ENCODE results near the gene EEF1E1.
A peak's percentile ranks its signal among the peaks of the same experiment; 100 is the strongest.

Gene EEF1E1

DNA sequence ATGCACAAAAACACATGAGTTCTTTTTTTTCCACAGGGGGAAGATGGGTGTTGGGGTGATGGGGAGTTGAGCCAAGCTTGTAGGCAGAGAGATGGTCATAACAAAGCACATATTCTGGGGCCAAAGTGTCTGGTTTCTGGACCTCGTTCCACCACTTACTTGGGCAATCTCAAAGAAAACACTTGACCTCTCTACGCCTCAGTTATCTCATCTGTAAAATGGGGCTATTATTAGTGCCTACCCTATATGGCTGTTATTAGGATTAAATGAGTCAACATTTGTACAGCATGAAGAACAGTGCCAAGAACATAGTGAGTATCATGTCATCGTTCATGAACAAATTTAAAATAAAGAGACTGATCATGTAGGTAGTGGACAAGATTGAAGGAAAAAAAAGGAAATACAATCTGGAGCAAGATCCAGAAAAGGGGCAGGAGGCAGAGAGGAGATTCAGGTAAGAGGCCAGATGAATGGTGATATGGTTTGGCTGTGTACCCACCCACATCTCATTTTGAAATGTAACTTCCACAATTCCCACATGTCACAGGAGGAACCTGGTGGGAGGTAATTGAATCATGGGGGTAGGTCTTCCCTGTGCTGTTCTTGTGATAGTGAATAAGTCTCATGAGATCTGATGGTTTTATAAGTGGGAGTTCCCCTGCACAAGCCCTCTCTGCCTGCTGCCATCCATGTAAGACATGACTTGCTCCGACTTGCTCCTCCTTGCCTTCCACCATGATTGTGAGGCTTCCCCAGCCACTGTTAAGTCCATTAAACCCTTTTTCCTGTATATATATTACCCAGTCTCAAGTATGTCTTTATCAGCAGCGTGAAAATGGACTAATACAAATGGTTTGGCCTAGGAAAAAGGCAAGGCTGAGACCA is 14.2 kb downstream of the EEF1E1 start:
- no peak for DNase-seq

DNA sequence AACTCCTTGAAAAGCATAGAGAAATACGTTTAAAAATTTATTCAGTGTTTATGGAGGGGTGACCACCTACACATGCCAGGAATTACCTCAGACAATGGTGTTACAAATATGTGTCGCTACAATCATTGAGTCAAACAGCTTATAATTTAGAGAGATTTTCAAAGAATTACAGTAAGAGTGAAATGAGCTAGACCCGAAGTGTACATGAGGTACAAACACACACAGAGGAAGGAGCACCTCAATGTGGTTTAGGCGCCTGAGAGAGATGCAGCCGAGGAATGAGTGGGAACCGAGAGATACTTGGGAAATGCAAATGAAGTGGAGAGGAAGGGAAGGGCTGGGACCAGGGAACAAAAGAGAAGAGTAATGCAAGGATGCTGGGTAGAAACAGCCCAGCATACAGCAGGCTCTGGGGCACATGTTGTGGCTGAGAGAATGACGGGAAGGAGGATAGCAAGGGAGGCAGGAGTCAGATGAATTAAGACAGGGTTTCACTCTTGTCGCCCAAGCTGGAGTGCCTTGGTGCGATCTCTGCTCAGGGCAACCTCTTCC is 15.5 kb downstream of the EEF1E1 start:
- DNase-seq, result no peak

DNA sequence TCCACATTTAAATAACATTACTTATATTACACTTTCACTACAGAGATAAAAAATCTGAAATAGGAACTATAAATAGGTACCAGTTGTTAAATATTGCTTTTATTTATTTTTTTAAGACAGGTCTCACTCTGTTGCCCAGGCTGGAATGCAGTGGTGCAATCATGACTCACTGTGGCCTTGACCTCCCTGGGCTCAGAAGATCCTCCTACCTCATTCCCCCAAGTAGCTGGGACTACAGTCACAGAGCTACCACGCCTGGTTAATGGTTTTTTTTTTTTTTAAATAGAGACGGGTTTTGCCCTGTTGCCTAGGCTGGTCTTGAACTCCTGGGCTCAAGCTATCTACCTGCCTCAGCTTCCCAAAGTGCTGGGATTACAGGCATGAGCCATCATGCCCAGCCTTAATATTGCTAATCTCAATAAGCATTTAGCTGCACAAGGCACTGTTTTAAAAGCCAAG is 17.3 kb downstream of the EEF1E1 start:
- DNase-seq, result no peak

- DNase-seq, result no peak
Measured at GRCh38 chr6:8084586-8084985, 17.8 kb downstream of the EEF1E1 start.

DNA sequence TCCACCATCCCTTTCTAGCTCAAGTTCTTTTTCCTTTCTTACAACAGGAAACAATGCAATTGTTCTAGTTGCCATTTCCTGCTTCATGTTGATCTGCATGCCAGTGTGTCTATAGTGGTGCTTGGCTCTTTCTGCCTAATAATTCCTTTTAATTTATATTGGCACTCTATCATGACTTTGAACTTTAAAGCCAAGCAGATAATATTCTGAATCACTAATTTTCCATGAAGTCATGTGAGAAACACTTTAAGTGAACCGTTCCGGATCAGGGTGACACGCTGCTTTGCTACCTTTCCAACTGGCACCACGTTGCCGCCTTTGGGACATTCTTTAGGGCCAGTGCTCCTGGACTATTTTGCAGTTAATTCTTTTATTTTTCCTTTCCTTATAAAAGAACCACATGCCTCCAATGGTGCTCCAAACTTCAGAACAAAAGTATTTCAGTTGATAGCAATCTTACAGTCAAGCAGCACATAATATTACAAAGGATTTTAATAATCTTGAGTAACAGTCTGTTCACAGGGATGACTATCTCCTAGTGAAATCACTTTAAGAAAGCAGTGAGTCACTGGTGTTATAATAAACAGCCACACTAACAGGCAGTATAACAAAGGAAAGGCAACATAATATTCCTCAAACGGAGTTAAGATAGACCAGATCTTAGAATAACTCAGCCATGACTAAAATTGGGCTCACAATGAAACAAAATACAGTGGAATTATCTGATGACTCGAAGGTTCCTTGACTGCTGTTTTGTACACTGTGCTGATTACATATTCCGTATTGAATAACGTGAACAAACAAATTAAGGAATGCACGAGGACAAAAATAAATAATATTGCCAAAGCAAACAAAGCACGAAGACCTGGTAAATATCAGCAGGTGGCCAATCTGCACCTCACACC is 19.1 kb downstream of the EEF1E1 start:
- no peak for DNase-seq

- no peak for DNase-seq
Measured at GRCh38 chr6:8082572-8082953, 19.8 kb downstream of the EEF1E1 start.

- no peak for DNase-seq
Measured at GRCh38 chr6:8080362-8081151, 21.8 kb downstream of the EEF1E1 start.

- no peak for DNase-seq
Measured at GRCh38 chr6:8079126-8079525, 23.2 kb downstream of the EEF1E1 start.

GRCh38 chr6:8077991-8078390 is 24.4 kb downstream of the EEF1E1 start:
- DNase-seq, result no peak

DNA sequence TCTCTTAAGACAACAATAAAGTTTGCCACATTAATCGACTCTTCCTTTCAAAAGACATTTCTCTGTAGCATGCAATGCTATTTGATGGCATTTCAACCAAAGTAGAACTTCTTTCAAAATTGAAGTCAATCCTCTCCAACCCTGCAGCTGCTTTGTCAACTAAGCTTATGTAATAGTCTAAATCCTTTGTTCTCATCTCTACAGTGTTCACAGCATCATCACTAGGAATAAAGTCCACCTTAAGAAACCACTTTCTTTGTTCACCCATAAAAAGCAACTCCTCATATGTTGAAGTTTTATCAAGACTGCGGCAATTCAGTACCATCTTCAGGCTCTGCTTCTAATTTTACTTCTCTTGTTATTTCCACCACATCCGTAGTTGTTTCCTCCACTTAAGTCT is 26.6 kb downstream of the EEF1E1 start:
- no peak for DNase-seq

DNA sequence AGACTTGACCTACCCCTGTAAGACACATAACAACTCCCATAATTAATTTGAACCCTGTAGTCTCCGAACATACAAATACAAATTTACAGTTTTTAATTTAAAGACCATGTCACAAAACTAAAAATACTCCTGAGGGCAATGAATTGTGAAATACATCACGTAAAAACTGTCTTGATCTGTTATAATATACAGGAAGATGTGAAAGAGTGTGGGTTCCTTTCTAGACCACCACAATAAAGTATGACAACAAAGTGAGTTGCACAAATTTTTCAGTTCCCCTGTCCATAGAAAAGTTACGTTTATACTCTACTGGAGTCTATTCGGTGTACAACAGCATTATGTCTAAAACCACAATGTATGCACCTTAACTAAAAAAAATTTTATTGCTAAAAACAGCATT is 27.2 kb downstream of the EEF1E1 start:
- DNase-seq, result no peak

DNA sequence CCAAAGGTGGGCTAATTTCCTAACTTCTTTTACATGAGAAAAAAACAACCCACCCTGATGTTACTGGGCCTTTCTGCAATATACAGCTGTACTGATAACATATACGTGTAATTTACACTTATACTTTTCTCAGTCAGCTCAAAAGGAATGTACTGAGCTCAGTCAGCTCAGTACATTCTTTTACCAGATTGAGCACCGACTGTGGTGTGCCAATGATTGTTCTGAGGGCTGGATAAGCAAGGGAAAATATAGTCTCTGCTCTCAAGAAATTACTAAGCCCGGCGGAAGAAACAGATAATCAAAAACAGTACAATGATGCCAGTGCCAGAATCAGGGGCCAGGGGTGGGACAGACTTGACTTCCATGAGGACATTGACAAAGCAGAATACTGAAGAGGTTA is 28.1 kb downstream of the EEF1E1 start:
- DNase-seq, result no peak

DNA sequence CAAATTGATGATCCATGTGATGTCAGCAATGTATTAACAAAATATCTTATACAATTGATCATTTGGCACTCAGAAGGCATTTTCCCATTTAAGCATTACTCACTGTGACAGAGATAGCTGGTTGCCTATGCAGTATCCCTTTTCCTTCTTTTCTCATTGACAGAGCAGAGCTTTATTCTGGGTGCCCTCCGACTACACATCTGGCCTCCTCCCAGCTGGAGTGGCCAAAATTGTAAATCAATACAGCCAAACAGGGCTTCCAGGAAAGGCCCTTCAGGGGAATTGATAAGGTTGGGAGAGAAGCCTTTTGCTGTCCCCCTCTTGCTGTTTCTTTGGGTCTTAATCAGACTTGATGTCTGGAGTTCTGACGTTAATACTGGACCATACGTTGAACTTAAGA is 28.6 kb downstream of the EEF1E1 start:
- no peak for DNase-seq

- no peak for DNase-seq
Measured at GRCh38 chr6:8070718-8071117, 31.6 kb downstream of the EEF1E1 start.

DNA sequence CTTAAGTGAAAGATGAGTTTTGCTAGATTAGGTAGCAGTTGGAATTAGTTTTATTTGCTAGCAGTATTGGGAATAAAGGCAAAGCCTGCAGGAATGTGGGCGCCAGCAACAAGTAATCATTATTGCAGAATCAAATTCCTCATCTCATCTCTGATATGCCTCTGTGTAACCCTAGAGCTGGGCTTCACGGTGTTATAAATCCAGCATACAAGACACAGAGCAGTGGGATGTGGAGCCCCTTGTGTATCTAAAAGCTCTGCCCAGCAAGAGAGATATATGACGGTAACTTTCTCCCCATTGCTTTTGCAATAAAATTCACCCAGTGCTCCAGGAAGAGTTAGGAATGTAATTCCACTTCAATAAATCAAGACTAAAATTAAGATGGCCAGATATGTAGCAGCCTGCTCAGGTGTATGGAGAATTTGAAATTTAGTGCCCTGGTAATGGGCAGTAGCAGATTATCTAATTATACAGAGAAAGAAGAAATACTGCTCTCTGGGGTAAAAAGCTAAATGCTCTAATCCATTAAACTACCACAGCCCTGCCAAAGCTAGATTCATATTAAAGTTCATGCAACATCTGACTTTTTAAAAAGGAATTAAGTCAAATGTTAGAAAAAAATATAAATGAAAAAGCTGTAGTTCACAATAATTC is 32.6 kb downstream of the EEF1E1 start:
- DNase-seq, result no peak

DNA sequence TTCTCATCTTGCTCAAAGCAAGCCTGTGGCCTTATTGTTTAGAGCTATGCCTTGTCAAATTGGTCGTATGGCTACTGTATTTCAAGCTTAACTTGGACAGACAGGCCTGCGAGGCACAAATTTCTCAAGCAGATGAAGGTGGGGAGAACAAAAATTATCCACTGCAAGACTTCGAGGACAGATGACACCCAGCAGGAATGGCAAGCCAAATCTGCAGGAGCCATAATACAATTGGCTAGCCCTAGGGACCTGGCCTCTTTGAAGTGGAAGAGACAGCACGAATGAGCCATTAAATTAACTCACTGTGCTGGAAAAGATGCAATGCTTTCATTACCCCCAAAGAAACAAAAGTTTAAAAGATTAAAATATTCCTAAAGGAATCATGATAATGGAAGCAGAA is 33.2 kb downstream of the EEF1E1 start:
- DNase-seq, result no peak

GRCh38 chr6:8066108-8066507 is 36.2 kb downstream of the EEF1E1 start:
- no peak for DNase-seq

- peak in 1 of 2 donors; percentile 7 for DNase-seq
Measured at GRCh38 chr6:8065519-8065911, 36.8 kb downstream of the EEF1E1 start.

GRCh38 chr6:8064638-8065518 is 37.5 kb downstream of the EEF1E1 start:
- no peak for DNase-seq

- peak; percentile 96 to 97 for DNase-seq
Measured at GRCh38 chr6:8063761-8064637, 38.3 kb downstream of the EEF1E1 start, which contains the start of gene BLOC1S5. TSS of gene BLOC1S5 (minus strand) at chr6:8064389. CDS start at chr6:8064376, 13 bp downstream.
